GM18907 (cell line): ENCODE data around the gene KIF3B.
A peak's percentile ranks its signal among the peaks of the same experiment; 100 is the strongest.
"Not testable (repeated sequence)": the region's sequence is repeated elsewhere in the genome, so short reads cannot be mapped to it uniquely, and the experiment has no call there.

ENCODE experiments used
- ATAC-seq: cut with Tn5 transposase; IDR thresholded peaks from one replicate; pipeline ENCODE4 v1.9.1; 2021; ENCODE audit warnings: mild to moderate bottlenecking, moderate library complexity; ENCODE audit not compliant: unreplicated experiment

KIF3B gene

GRCh38 chr20:32246208-32246607 is 31.2 kb upstream of the KIF3B start:
- ATAC-seq = not testable (repeated sequence)

GRCh38 chr20:32248043-32248442 is 29.4 kb upstream of the KIF3B start:
- ATAC-seq = no peak

GRCh38 chr20:32249030-32249738 is 28.3 kb upstream of the KIF3B start:
- ATAC-seq = no peak

GRCh38 chr20:32251470-32251869 is 26.0 kb upstream of the KIF3B start:
- no peak for ATAC-seq

GRCh38 chr20:32252189-32252588 is 25.3 kb upstream of the KIF3B start:
- no peak for ATAC-seq

- not testable (repeated sequence) for ATAC-seq
Measured at GRCh38 chr20:32260973-32261372, 16.5 kb upstream of the KIF3B start.

- no peak for ATAC-seq
Measured at GRCh38 chr20:32261644-32262043, 15.8 kb upstream of the KIF3B start.

- ATAC-seq = no peak
Measured at GRCh38 chr20:32263398-32263954, 14.0 kb upstream of the KIF3B start.

- ATAC-seq = no peak
Measured at GRCh38 chr20:32271620-32272019, 5.8 kb upstream of the KIF3B start.

GRCh38 chr20:32274359-32274758 is 3.1 kb upstream of the KIF3B start:
- ATAC-seq = no peak

- not testable (repeated sequence) for ATAC-seq
Measured at GRCh38 chr20:32275163-32275562, 2.3 kb upstream of the KIF3B start.

GRCh38 chr20:32278199-32278643 is 770 bp downstream of the KIF3B start:
- ATAC-seq = peak; percentile 65

- ATAC-seq = no peak
Measured at GRCh38 chr20:32281711-32282110, 4.3 kb downstream of the KIF3B start.

- ATAC-seq = no peak
Measured at GRCh38 chr20:32282461-32282860, 5.0 kb downstream of the KIF3B start.

GRCh38 chr20:32285082-32285620 is 7.7 kb downstream of the KIF3B start:
- ATAC-seq = no peak

GRCh38 chr20:32285621-32286371 is 8.3 kb downstream of the KIF3B start:
- ATAC-seq = peak; percentile 71

- no peak for ATAC-seq
Measured at GRCh38 chr20:32287231-32287638, 9.8 kb downstream of the KIF3B start.

- ATAC-seq = no peak
Measured at GRCh38 chr20:32288225-32288849, 10.9 kb downstream of the KIF3B start.

- not testable (repeated sequence) for ATAC-seq
Measured at GRCh38 chr20:32289299-32289660, 11.8 kb downstream of the KIF3B start.

- no peak for ATAC-seq
Measured at GRCh38 chr20:32289661-32290431, 12.4 kb downstream of the KIF3B start.

- no peak for ATAC-seq
Measured at GRCh38 chr20:32291166-32291565, 13.7 kb downstream of the KIF3B start.
